CD4-positive, alpha-beta T cell treated with Interleukin-21 for 1 hour (primary cell): ENCODE data around the gene TREML1.
"Not testable (repeated sequence)": the region's sequence is repeated elsewhere in the genome, so short reads cannot be mapped to it uniquely, and the experiment has no call there.

Source experiments
- DNase-seq: peaks from one replicate; pipeline ENCODE4 v3.0.0-alpha.2; 2020

TREML1 gene, protein sequence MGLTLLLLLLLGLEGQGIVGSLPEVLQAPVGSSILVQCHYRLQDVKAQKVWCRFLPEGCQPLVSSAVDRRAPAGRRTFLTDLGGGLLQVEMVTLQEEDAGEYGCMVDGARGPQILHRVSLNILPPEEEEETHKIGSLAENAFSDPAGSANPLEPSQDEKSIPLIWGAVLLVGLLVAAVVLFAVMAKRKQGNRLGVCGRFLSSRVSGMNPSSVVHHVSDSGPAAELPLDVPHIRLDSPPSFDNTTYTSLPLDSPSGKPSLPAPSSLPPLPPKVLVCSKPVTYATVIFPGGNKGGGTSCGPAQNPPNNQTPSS

GRCh38 chr6:41153992-41154625 lies at the start of gene TREML1:
Gene TREML1, minus strand, starts transcription at chr6:41154347. Its CDS starts 59 bp downstream, at chr6:41154288.
- no peak for DNase-seq

DNA sequence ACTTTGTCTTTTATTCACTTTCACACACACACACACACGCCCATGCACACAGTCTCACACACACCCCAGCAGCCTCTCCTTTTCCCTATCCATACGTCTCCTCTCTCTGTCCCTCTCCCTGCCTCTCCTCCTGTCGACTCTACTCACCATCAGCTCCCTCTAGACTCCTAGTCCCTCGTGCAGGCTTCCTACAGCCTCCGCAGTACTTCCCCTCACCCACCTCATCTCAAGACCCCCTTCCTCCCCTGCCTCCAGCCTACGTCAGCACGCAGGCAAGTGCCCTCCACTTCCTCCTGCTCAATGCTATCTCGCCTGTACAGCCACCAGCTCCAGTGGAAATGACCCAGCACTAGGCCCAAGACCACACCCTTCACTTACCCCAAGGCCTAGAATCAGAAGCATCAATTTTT lies 47.6 kb upstream of the TREML1 start:
- no peak for DNase-seq

DNA sequence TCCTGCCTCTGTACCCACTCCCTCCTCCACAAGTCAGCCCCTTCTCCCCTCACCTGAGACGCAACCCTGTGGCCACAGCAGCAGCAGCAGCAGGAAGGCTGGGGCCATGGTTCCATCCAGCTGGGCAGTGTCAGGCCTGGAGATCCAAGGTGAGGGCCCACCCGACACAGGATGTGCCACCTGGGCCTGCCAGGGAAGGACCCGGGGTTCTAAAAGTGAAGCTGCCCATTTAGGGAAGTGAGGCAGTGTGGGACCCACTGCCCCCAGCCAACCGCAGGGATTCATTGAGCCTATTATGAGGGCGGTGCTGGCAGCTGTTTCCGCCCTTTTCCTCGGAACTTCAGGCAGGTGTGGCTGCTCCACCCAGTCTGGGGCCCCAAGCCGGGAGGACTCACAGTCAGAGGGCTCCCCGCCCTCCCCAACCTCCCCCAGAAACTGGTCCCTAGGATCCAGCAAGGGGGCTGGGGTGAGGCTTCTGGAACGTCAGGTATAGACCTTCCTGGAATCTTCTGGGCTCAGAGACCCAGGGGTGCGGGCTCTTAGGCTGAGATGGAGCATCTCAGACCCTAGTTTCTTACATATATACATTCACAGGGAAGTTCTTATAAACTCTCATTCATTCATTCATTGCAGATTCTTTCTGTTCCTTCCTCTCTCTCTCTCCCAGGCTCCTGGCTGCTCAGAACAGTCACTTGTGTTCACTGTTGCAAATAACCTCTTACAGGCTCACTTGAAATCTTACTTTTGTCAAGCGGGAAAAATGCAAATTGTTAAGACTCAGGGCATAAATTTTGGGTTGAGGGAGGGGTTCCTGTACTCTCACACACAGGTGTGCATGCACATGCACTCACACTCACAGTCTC lies 47.0 kb upstream of the TREML1 start, which contains the start of gene TREML2:
Gene TREML2, minus strand, starts transcription at position 249 of the 863 bp plus-strand sequence. Its CDS starts 141 bp downstream, at position 108.
- peak; percentile 36 for DNase-seq

GRCh38 chr6:41200296-41200900 lies 46.3 kb upstream of the TREML1 start:
- DNase-seq = peak; percentile 83

- peak; percentile 43 for DNase-seq
These were observed 45.6 kb upstream of the TREML1 start for GRCh38 chr6:41199552-41200246.

DNA sequence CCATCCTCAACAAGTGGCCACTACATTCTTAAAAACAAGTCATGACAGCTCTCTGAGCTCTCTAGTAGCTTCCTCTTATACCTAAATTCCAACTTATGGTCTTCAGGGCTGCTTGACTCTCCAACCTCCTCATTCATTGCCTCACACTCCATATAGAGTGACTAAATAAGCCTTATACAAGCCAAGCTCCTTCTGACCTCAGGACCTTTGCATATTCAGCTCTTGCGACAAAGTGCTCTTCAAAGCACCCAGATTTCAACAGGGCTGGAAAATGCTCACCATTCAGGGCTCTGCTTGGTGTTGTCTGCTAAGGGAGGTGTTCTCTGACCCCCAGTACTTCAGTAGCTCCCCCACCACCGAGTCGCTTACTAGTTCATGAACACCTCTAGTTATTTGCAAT lies 43.1 kb upstream of the TREML1 start:
- DNase-seq = no peak

DNA sequence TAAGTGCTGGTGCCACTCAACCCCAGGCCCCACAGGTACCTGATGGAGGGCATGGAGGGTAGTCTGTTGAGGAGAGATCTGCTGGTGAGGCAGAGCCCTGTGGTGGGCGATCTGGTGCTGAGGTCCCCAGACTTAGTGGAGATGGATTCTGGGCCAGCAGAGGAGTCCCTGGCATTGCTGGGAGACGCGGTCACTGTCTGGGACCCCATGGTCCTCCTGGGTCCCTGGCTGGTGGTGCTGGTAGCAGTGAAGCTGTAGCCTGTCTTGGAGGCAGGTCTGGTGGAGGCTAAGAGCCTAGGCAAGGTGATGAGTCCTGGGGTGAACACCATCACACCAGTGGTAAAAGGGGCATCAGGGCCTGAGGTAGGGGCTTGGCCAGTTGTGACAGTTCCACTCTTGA lies 40.2 kb upstream of the TREML1 start:
- no peak for DNase-seq

- DNase-seq = no peak
These were observed 39.7 kb upstream of the TREML1 start for GRCh38 chr6:41193884-41194283.

DNA sequence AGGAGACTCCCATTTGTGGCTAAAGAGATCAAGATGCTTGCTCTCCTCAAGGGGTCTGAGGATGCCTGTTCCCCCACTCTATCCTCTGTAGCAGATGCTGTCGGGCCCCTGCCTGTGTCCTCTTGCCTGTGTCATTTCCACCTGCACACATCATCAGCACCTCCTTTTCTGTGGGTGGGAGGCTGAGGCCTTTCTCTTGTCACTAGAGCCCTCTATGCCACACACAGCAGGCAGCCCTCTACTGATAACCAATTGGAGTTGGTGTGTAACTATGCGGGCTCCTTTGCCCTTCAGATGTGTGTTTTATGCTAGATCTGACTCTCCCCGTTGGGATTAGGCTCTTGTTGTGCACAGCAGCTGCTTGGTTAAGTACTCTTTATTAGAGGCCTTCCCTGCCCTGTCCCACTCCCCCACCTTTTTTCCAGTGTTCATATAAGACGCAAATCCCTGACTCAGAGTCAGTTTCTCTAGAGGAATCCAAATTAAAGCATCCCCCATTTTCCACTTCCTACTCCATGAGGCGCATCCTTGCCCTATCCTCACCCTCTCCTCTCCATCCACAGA lies 39.1 kb upstream of the TREML1 start:
- no peak for DNase-seq

DNA sequence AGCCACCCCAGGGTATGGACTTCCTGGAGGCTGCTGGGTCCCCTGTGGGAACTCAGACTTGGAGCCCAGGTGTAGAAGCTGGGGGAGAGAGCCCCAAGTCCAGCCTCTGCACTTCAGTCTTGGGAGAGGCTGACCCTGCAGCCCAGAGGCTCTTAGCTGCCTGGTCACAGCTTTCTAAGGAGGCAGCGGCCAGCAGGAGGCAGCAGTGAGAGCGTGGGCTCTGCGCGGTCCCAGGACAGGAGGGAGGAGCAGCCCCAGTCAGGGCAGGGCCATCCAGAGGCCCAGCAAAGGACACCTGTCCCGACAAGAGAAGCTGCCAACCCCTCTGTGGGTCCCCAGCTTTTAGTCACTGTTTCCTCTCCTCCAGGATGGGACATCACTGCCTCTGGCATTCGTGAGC lies 37.4 kb upstream of the TREML1 start:
- DNase-seq = peak; percentile 34

DNA sequence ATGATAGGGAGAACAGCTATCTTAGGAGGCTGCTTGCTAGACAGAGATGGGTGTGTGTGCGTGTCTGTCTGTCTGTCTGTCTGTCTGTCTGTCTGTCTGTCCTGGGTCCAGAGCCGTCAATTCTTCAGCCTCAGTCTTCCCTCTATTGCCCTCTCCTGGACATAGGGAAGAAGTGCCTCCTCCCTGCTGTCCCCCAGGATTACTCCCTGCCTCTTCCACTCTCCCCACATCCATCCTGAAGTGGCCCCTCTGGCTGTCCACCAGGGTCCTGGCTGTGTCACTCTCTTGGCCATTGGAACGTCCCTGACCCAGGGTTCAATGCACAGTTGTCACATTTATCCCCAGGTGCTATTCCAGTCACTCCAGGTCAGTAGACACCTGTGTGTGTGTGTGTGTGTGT lies 36.6 kb upstream of the TREML1 start:
- no peak for DNase-seq

DNA sequence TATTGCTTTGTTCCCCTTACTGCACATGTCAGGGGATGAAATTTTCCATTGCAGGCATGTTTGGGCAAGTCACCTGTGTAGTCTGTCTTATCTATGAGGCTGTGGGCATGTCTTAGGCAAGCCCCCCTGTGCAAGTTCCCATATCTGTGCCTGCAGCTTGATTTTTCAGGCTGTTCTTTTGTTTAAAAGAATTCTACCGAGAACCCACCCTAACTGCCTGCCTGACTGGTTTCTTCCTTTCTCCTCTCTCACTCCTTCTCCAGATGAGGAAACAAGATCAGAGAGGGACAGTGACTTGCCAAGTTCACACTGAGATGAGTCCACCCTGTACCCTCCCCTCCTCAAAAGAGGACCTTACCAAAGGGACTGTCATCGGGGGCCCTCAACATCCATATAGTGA lies 35.8 kb upstream of the TREML1 start:
- DNase-seq = no peak

GRCh38 chr6:41189046-41189445 lies 34.9 kb upstream of the TREML1 start:
- DNase-seq = not testable (repeated sequence)

- no peak for DNase-seq
These were observed 34.1 kb upstream of the TREML1 start for GRCh38 chr6:41187924-41188886.

DNA sequence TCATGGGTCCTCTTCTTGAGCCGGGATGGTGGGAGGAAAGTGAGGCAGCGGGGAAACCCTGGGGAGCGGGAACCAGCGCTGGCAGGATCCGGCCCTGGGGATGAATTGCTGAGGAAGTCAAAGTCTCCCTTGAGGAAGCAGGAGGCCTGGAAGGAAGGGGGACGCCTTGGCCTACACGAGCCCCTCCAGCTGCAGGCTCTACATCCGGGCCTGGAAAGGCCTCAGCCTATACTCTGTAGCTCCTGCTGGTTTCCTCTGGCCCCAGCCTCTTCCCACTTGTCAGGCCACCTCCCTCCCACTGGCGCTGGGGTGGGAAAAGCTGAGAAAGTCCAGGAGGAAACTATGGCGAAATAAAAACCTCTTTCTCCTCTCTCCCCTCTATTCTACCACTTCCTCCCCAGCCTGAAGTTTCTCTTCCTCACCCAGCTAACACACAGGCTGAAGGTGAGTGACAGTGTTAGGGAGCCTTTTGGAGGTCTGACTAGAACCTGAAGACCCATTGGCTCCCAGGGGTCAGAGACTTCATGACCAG lies 31.9 kb upstream of the TREML1 start:
- no peak for DNase-seq

GRCh38 chr6:41184761-41185160 lies 30.6 kb upstream of the TREML1 start:
- DNase-seq = no peak

DNA sequence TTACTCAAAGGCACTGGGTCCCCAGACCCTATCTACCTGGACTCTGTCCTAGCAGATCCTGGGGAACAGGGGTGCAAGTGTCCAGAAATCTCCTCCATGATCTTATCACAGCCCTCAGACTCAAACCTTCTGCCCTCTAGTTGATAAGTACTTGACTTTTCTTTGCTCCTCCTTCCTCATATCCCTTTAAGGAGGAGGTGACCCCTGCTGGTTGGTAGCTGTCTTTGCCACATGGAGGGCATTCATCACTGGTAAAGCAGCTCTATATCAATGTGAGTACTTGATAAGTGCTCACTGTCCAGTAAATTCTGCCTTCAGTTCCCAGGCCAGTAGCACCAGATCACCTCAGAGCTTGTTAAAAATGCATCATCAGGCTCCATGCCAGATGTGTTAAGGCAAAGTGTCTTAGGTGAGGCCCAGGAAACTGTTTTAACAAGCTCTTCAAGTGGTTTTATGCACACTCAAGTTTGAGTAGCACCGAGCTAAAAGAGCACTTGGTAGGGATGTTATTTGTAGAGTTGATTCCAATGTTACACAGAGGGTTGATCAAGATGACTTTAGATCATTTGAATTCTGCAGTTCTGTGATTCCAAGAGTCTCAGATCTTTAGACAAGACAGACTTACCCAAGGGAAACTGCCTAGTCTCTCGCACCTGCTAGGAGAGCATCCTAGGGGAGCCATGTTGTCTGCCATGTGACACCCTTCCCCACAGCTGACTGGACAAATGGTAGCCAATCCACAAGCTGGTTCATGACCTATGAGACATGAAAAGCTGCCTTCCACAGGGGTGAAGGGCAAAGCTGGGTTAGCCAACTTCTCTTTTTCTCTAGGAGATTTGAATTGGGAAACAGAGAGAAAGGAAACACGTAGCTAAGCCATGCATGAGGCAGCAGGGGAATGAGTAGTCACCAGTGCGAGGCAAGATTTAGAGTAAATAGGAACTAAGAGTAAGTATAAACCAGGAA lies 28.2 kb upstream of the TREML1 start:
- DNase-seq = peak; percentile 73

DNA sequence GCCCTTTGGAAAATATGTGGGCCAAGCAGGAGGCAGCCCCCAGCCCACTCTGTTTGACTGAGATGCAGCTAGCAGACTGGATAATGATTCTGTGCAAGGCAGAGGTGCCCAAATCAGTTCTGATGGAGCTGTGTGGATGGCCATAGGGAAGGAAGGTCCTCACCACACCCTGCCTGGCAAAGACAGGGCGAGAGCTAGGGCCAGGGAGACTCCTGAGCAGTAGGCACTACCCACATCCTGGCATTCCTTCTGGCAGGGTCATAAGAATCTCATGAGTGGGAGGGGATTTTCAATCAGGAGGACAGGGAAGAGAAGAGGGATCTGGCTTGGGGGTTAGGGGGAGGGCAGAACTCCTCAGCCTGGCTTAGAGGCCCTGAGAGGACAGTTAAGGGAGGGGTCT lies 27.4 kb upstream of the TREML1 start:
- no peak for DNase-seq

GRCh38 chr6:41179163-41179562 lies 25.0 kb upstream of the TREML1 start:
- DNase-seq = no peak
